ENCODE measurements around the gene BICRA. TPM values are rescaled to one million over a fixed set of nuclear protein-coding genes. Genes with fewer than 3 reads are reported as not detected.

The BICRA gene
- total and polyA plus RNA-seq, 9 of the 15 experiments (the other 6 are each of a cell fraction or from before 2014, with no cell fraction given) = 0.01 to 8.8 (median 1.2) TPM

DNA sequence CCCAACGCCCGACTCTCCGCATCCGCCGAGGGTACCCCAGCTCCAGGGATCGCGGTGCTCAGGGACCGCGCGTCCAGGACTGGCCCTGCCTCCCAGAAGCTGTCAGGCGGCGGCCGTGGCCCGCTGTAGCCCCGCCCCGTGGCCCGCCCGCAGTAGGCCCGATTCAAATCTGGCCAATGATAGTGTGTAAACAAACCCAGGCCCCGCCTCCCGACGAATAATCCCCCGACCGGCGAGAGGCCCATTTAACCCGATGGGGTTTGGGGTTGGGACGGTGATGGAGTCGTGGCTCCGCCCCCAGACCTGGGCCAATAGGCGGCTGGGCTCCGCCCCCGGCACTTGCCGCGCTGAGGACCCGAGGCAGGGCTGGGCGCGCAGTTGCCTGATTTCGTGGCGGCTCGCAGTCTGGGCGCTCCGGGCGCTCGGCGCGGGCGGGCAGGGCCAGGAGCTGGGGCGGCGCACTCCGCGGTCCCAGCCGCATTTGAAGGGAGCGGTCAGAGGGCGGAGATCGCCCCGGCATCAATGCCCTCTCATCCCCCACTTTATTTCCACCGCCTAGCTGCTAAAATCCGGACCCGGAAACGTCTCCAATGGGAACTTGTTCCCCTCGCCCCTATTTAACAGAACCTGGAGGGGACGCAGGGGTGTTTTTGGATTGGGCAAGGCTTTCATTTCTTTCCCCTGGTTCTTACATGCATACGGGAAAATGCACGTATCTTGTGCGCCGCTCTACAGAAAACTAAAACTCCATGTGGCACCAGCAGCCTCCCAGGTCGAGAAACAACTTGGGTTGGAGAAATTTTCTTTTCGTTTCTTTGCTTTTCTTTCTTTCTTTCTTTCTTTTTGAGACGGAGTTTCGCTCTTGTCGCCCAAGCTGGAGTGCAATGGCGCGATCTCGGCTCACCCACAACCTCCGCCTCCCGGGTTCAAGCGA is 8.4 kb upstream of the BICRA start (continued):
- TF ChIP-seq, protein P1, sequence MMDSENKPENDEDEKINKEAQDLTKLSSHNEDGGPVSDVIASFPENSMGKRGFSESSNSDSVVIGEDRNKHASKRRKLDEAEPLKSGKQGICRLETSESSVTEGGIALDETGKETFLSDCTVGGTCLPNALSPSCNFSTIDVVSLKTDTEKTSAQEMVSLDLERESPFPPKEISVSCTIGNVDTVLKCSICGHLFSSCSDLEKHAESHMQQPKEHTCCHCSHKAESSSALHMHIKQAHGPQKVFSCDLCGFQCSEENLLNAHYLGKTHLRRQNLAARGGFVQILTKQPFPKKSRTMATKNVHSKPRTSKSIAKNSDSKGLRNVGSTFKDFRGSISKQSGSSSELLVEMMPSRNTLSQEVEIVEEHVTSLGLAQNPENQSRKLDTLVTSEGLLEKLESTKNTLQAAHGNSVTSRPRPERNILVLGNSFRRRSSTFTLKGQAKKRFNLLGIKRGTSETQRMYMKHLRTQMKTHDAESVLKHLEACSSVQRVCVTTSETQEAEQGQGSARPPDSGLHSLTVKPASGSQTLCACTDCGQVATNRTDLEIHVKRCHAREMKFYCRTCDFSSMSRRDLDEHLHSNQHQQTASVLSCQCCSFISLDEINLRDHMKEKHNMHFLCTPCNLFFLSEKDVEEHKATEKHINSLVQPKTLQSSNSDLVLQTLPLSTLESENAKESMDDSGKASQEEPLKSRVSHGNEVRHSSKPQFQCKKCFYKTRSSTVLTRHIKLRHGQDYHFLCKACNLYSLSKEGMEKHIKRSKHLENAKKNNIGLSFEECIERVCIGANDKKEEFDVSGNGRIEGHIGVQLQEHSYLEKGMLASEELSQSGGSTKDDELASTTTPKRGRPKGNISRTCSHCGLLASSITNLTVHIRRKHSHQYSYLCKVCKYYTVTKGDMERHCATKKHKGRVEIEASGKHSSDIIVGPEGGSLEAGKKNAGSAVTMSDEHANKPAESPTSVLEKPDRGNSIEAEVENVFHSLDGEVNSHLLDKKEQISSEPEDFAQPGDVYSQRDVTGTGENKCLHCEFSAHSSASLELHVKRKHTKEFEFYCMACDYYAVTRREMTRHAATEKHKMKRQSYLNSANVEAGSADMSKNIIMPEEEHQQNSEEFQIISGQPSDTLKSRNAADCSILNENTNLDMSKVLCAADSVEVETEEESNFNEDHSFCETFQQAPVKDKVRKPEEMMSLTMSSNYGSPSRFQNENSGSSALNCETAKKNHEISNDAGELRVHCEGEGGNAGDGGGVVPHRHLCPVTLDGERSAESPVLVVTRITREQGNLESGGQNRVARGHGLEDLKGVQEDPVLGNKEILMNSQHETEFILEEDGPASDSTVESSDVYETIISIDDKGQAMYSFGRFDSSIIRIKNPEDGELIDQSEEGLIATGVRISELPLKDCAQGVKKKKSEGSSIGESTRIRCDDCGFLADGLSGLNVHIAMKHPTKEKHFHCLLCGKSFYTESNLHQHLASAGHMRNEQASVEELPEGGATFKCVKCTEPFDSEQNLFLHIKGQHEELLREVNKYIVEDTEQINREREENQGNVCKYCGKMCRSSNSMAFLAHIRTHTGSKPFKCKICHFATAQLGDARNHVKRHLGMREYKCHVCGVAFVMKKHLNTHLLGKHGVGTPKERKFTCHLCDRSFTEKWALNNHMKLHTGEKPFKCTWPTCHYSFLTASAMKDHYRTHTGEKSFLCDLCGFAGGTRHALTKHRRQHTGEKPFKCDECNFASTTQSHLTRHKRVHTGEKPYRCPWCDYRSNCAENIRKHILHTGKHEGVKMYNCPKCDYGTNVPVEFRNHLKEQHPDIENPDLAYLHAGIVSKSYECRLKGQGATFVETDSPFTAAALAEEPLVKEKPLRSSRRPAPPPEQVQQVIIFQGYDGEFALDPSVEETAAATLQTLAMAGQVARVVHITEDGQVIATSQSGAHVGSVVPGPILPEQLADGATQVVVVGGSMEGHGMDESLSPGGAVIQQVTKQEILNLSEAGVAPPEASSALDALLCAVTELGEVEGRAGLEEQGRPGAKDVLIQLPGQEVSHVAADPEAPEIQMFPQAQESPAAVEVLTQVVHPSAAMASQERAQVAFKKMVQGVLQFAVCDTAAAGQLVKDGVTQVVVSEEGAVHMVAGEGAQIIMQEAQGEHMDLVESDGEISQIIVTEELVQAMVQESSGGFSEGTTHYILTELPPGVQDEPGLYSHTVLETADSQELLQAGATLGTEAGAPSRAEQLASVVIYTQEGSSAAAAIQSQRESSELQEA (IDR thresholded peaks at IDR 0.05; ENCODE audit: low read depth) = no peak
- TF ChIP-seq ARHGAP35 (IDR thresholded peaks at IDR 0.05; ENCODE audit: partially characterized antibody) (no peak), TEAD2 (tag; IDR thresholded peaks at IDR 0.05) (no peak), MEF2D (tag; conservative IDR thresholded peaks at IDR 0.05; ENCODE audit: low read depth) (no peak), ZNF77 (CRISPR knock-in tag; IDR thresholded peaks at IDR 0.05) (no peak), HNRNPK (IDR thresholded peaks at IDR 0.05; ENCODE audit: low read depth, low read length, poor library complexity, severe bottlenecking) (no peak), ZNF212 (CRISPR knock-in tag; IDR thresholded peaks at IDR 0.05) (no peak), ZC3H4 (CRISPR knock-in tag; IDR thresholded peaks at IDR 0.05; ENCODE audit: borderline replicate concordance) (no peak), IFI16 (CRISPR knock-in tag; IDR thresholded peaks at IDR 0.05) (no peak), CBX2 (IDR thresholded peaks at IDR 0.05; ENCODE audit: insufficient read depth, low read length, poor library complexity, severe bottlenecking) (no peak)
- TF ChIP-seq, protein P2, sequence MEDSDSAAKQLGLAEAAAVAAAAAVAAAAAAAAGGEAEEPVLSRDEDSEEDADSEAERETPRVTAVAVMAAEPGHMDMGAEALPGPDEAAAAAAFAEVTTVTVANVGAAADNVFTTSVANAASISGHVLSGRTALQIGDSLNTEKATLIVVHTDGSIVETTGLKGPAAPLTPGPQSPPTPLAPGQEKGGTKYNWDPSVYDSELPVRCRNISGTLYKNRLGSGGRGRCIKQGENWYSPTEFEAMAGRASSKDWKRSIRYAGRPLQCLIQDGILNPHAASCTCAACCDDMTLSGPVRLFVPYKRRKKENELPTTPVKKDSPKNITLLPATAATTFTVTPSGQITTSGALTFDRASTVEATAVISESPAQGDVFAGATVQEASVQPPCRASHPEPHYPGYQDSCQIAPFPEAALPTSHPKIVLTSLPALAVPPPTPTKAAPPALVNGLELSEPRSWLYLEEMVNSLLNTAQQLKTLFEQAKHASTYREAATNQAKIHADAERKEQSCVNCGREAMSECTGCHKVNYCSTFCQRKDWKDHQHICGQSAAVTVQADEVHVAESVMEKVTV (CRISPR knock-in tag; IDR thresholded peaks at IDR 0.05) = no peak
- TF ChIP-seq, protein P3, sequence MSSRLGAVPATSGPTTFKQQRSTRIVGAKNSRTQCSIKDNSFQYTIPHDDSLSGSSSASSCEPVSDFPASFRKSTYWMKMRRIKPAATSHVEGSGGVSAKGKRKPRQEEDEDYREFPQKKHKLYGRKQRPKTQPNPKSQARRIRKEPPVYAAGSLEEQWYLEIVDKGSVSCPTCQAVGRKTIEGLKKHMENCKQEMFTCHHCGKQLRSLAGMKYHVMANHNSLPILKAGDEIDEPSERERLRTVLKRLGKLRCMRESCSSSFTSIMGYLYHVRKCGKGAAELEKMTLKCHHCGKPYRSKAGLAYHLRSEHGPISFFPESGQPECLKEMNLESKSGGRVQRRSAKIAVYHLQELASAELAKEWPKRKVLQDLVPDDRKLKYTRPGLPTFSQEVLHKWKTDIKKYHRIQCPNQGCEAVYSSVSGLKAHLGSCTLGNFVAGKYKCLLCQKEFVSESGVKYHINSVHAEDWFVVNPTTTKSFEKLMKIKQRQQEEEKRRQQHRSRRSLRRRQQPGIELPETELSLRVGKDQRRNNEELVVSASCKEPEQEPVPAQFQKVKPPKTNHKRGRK (tag; IDR thresholded peaks at IDR 0.05) = peak; percentile 57
- TF ChIP-seq, protein P4, sequence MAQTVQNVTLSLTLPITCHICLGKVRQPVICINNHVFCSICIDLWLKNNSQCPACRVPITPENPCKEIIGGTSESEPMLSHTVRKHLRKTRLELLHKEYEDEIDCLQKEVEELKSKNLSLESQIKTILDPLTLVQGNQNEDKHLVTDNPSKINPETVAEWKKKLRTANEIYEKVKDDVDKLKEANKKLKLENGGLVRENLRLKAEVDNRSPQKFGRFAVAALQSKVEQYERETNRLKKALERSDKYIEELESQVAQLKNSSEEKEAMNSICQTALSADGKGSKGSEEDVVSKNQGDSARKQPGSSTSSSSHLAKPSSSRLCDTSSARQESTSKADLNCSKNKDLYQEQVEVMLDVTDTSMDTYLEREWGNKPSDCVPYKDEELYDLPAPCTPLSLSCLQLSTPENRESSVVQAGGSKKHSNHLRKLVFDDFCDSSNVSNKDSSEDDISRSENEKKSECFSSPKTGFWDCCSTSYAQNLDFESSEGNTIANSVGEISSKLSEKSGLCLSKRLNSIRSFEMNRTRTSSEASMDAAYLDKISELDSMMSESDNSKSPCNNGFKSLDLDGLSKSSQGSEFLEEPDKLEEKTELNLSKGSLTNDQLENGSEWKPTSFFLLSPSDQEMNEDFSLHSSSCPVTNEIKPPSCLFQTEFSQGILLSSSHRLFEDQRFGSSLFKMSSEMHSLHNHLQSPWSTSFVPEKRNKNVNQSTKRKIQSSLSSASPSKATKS (CRISPR knock-in tag; IDR thresholded peaks at IDR 0.05) = no peak

All from K562 (cell line).